Stimulated activated CD8-positive, alpha-beta memory T cell treated with anti-CD3 and anti-CD28 coated beads, Interleukin-12 subunit alpha, Interleukin-12 subunit beta, amount 100 ng/mL, for 24 hours (primary cell): Measurements from ENCODE around the gene CFAP221.

Source experiments
- DNase-seq: peaks from one replicate; pipeline ENCODE4 v3.0.0-alpha.2; 2020; ENCODE audit errors: extremely low read depth

Gene CFAP221

GRCh38 chr2:119644186-119644585, 99.9 kb downstream of the CFAP221 start:
- DNase-seq = no peak

GRCh38 chr2:119645173-119645855, 101.1 kb downstream of the CFAP221 start:
- DNase-seq = no peak

- no peak for DNase-seq
Observed at GRCh38 chr2:119646149-119646548, 101.9 kb downstream of the CFAP221 start.

GRCh38 chr2:119647440-119648169, 103.4 kb downstream of the CFAP221 start:
- DNase-seq = no peak

- DNase-seq = no peak
Observed at GRCh38 chr2:119649364-119649917, 105.2 kb downstream of the CFAP221 start.

- DNase-seq = no peak
Observed at GRCh38 chr2:119650206-119650605, 106.0 kb downstream of the CFAP221 start.

GRCh38 chr2:119650846-119651370, 106.7 kb downstream of the CFAP221 start:
- no peak for DNase-seq

- DNase-seq = no peak
Observed at GRCh38 chr2:119657466-119658145, 113.4 kb downstream of the CFAP221 start.

GRCh38 chr2:119659601-119660342, 115.5 kb downstream of the CFAP221 start:
- no peak for DNase-seq

- DNase-seq = no peak
Observed at GRCh38 chr2:119660343-119660658, 116.1 kb downstream of the CFAP221 start.

- DNase-seq = no peak
Observed at GRCh38 chr2:119662297-119662696, 118.0 kb downstream of the CFAP221 start.

- DNase-seq = no peak
Observed at GRCh38 chr2:119668546-119668945, 124.3 kb downstream of the CFAP221 start.

- DNase-seq = no peak
Observed at GRCh38 chr2:119671016-119671415, 126.8 kb downstream of the CFAP221 start.

- DNase-seq = no peak
Observed at GRCh38 chr2:119671752-119672151, 127.5 kb downstream of the CFAP221 start.

GRCh38 chr2:119672161-119672862, 128.1 kb downstream of the CFAP221 start:
- no peak for DNase-seq

- no peak for DNase-seq
Observed at GRCh38 chr2:119673796-119674195, 129.5 kb downstream of the CFAP221 start.

- DNase-seq = no peak
Observed at GRCh38 chr2:119674711-119675500, 130.7 kb downstream of the CFAP221 start.

- no peak for DNase-seq
Observed at GRCh38 chr2:119678021-119678656, 133.9 kb downstream of the CFAP221 start.

GRCh38 chr2:119679526-119679837, 135.2 kb downstream of the CFAP221 start:
- no peak for DNase-seq

GRCh38 chr2:119679846-119680245, 135.6 kb downstream of the CFAP221 start:
- DNase-seq = no peak
